Measurements from ENCODE around the gene CD52.

- no peak for TF ChIP-seq CTCF (IDR thresholded peaks at IDR 0.05; ENCODE audit: insufficient read depth, low read length)
- TF ChIP-seq GABPA (IDR thresholded peaks at IDR 0.05; ENCODE audit: low read depth) = no peak
- no peak for TF ChIP-seq POLR2AphosphoS5 (IDR thresholded peaks at IDR 0.05; ENCODE audit: low read depth)
These were observed 33.7 kb upstream of the CD52 start for GRCh38 chr1:26283871-26284596.
